Keratinocyte (primary cell): ENCODE data around the gene TOM1. TPM values are rescaled to one million over a fixed set of nuclear protein-coding genes. Genes with fewer than 3 reads are reported as not detected.

Source experiments
- DNase-seq: peaks from one replicate; pipeline ENCODE4 v3.0.0-alpha.2; 2011; ENCODE audit warnings: low read depth, missing footprints, low spot score
- FAIRE-seq: peaks from 2 replicates; lab custom pipeline; 2011; peaks lifted over from hg19 to GRCh38; lab: Jason Lieb, UNC
- H2AFZ ChIP-seq: 2 replicates; pipeline ENCODE4 v1.6.0; 2012; ENCODE audit warnings: low read length, control low read depth, inconsistent platforms; ENCODE audit not compliant: control insufficient read depth
- H3K27ac ChIP-seq: 2 replicates; pipeline ENCODE4 v1.5.1; 2011; ENCODE audit warnings: low read length; ENCODE audit not compliant: control insufficient read depth, insufficient read depth
- H3K27me3 ChIP-seq: 3 replicates; pipeline ENCODE4 v1.6.0; 2011; ENCODE audit warnings: low read length; ENCODE audit not compliant: control insufficient read depth, insufficient read depth; ENCODE audit errors: extremely low read depth
- H3K36me3 ChIP-seq, 2 experiments: 2 replicates in 1 of 2; 3 replicates in 1 of 2; pipeline ENCODE4 v1.5.1; 2011; ENCODE audit warnings: low read length in 2 of 2, mild to moderate bottlenecking in 1 of 2; ENCODE audit not compliant: control insufficient read depth in 2 of 2, insufficient read depth in 2 of 2; ENCODE audit errors: extremely low read depth in 1 of 2
- H3K4me1 ChIP-seq: 3 replicates; pipeline ENCODE4 v1.5.1; 2011; ENCODE audit warnings: low read length; ENCODE audit not compliant: control insufficient read depth, insufficient read depth; ENCODE audit errors: extremely low read depth
- H3K4me2 ChIP-seq: 3 replicates; pipeline ENCODE4 v1.6.0; 2011; ENCODE audit warnings: low read depth, low read length; ENCODE audit not compliant: control insufficient read depth, insufficient read depth; ENCODE audit errors: extremely low read depth
- H3K4me3 ChIP-seq, 3 experiments: fragments of 200-600 bp in 1 of 3; sonication (generic) in 1 of 3; 2 replicates in 2 of 3; 3 replicates in 1 of 3; pipeline ENCODE4 v1.5.1; 2011 to 2016; ENCODE audit warnings: low read length in 3 of 3, mild to moderate bottlenecking in 3 of 3, control low read depth in 2 of 3, inconsistent platforms in 1 of 3, low read depth in 1 of 3, mixed read lengths in 1 of 3, mixed run types in 1 of 3, moderate library complexity in 1 of 3; ENCODE audit not compliant: control insufficient read depth in 2 of 3, insufficient read depth in 2 of 3; ENCODE audit errors: extremely low read depth in 1 of 3
- H3K79me2 ChIP-seq: 2 replicates; pipeline ENCODE4 v1.6.0; 2012; ENCODE audit warnings: low read length; ENCODE audit not compliant: control insufficient read depth, insufficient read depth
- H3K9ac ChIP-seq: 3 replicates; pipeline ENCODE4 v1.6.0; 2011; ENCODE audit warnings: low read length; ENCODE audit not compliant: control insufficient read depth, insufficient read depth; ENCODE audit errors: extremely low read depth
- H3K9me1 ChIP-seq: 3 replicates; pipeline ENCODE4 v1.6.0; 2011; ENCODE audit warnings: low read length; ENCODE audit not compliant: control insufficient read depth, insufficient read depth; ENCODE audit errors: extremely low read depth
- H3K9me3 ChIP-seq: 2 replicates; pipeline ENCODE4 v1.5.1; 2012; ENCODE audit warnings: low read depth, low read length; ENCODE audit not compliant: control insufficient read depth
- H4K20me1 ChIP-seq: 3 replicates; pipeline ENCODE4 v1.6.0; 2011; ENCODE audit warnings: low read length; ENCODE audit not compliant: control insufficient read depth, insufficient read depth; ENCODE audit errors: extremely low read depth
- EZH2 ChIP-seq: IDR thresholded peaks from one replicate; pipeline ENCODE4 v1.6.1; 2012; ENCODE audit warnings: inconsistent platforms, mild to moderate bottlenecking, low read length, moderate library complexity
- dilution Hi-C: fragments of 300-500 bp; cut with MboI; formaldehyde crosslinking; loops from one replicate; pipeline ENCODE4 v1.7.0; 2020; ENCODE audit warnings: low sequenced_read_pairs; ENCODE audit not compliant: extremely low pct_ligation_motif_present
- polyA plus RNA-seq, 5 experiments: library from polyadenylated mRNA; depleted of rRNA in 3 of 5; stranded (reverse) in 3 of 5; stranded (forward) in 1 of 5; unstranded in 1 of 5; fragments of >200 nt; gene quantifications; 1 replicate in 1 of 5; 2 replicates in 3 of 5; 3 replicates in 1 of 5; pipeline versions ENCODE4 v1.2.1 to v1.2.3, GENCODE V29; 2011 to 2012; ENCODE audit warnings: missing spikeins in 2 of 5, low read depth in 1 of 5, low replicate concordance in 1 of 5
- TF ChIP-seq, protein P1 (sequence below), 3 experiments: IDR thresholded peaks in 1 of 3; conservative IDR thresholded peaks in 1 of 3; optimal IDR thresholded peaks in 1 of 3; 2 replicates in 2 of 3; 3 replicates in 1 of 3; pipeline versions ENCODE3 to v1.5.1; 2011; ENCODE audit warnings: low read length in 3 of 3, mild to moderate bottlenecking in 3 of 3, moderate library complexity in 2 of 3, control low read depth in 1 of 3, inconsistent platforms in 1 of 3; ENCODE audit not compliant: insufficient read depth in 2 of 3; ENCODE audit errors: extremely low read depth in 1 of 3

TOM1 gene
- polyA plus RNA-seq, 1 donor (not counting 4 experiments of a cell fraction or from before 2014, with no cell fraction given): 17.4 TPM

DNA sequence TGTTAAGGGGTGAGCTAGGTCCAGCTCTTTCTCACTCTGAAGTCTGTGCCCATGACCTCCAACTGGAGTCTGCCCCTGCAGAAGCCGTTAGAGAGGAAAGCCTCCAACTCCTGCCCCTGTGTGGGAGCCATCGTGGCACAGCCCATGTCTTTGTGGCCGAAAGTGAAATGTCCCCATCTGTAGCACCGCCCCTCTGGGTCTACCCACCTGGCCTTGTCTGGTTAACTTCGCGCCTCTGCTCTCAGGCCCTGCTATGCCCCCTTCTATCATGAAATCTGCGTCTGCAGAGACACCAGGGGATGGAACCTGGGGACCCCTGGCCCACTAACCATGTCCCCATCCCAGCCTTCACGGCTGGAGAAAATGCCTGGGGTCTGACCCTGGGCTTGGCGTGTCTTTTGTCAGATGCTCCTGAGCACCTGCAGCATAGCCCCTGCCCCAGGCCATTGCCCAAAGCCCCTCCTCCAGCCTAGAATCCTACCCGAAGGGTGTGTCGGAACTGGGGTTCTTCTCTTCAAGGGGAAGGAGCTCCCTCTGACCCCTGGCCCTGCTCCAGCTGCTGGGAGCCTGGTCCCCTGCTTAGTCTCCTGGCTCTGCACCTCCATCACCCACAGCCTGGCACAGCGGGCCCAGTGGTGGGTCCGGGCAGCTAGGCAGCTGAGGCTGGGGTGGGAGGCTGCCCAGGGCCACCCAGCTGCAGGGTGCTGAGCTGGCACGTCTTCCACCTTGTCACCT, 45.4 kb downstream of the TOM1 start:
- no peak for FAIRE-seq
- Histone ChIP-seq H3K4me1 (peaks cover 4% of the 10 kb centered on the region), H3K9ac (no peak overlapping the region), H3K4me2 (no peak overlapping the region), H3K9me3 (no peaks in the 10 kb centered on the region), H3K27me3 (no peaks in the 10 kb centered on the region), H4K20me1 (no peaks in the 10 kb centered on the region), H3K9me1 (no peaks in the 10 kb centered on the region), H3K27ac (no peak overlapping the region), H3K36me3 (peaks cover 0 to 5% of the 10 kb centered on the region in 2 experiments), H3K4me3 (no peak overlapping the region), H2AFZ (no peak overlapping the region), H3K79me2 (no peaks in the 10 kb centered on the region)
- DNase-seq: no peak
- dilution Hi-C loops: no loop called here
- TF ChIP-seq, protein P1, sequence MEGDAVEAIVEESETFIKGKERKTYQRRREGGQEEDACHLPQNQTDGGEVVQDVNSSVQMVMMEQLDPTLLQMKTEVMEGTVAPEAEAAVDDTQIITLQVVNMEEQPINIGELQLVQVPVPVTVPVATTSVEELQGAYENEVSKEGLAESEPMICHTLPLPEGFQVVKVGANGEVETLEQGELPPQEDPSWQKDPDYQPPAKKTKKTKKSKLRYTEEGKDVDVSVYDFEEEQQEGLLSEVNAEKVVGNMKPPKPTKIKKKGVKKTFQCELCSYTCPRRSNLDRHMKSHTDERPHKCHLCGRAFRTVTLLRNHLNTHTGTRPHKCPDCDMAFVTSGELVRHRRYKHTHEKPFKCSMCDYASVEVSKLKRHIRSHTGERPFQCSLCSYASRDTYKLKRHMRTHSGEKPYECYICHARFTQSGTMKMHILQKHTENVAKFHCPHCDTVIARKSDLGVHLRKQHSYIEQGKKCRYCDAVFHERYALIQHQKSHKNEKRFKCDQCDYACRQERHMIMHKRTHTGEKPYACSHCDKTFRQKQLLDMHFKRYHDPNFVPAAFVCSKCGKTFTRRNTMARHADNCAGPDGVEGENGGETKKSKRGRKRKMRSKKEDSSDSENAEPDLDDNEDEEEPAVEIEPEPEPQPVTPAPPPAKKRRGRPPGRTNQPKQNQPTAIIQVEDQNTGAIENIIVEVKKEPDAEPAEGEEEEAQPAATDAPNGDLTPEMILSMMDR (optimal IDR thresholded peaks at IDR 0.05 in 1 of 3, IDR thresholded peaks at IDR 0.05 in 1 of 3, conservative IDR thresholded peaks at IDR 0.05 in 1 of 3; ENCODE audit: extremely low read depth in 1 of 3, insufficient read depth in 2 of 3, low read length in 3 of 3): no peak

DNA sequence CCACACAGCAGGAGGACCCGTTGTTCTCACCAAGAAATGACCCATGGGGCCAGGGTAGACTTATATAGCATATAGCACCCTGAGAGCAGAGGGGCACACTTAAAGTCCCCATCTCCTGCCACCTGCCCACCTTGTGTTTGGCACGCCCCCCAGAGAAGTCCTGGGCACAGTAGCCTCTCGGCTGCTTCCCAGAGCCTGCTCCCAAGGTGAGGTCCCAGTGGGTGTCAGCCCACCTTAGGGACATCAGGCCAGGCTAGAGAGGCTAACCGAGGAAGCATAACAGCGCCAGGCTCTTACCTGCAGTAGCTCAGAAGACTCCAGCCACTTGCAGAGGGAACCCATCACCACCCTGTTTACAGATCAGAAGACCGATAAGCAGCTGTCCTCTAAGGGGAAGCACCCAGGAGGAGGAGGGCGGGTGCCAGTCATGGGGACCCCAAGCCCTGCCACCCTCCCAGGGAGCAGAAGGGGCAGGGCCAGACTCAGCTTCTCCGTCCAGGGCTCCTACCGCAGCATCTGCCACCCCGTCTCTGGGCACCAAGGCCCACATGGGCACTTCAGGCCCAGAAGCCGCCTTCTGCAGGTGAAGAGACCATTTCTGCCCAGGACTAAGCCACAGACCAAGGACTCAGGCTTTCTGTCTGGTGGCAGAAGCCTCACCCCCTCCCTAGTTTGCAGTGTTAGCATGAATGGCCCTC, 46.3 kb downstream of the TOM1 start:
- no peak overlapping the region for H3K4me3 ChIP-seq
- no peak for DNase-seq
- no peak overlapping the region for H3K27ac ChIP-seq
- H4K20me1 ChIP-seq: no peaks in the 10 kb centered on the region
- TF ChIP-seq, protein P1 (optimal IDR thresholded peaks at IDR 0.05 in 1 of 3, IDR thresholded peaks at IDR 0.05 in 1 of 3, conservative IDR thresholded peaks at IDR 0.05 in 1 of 3; ENCODE audit: extremely low read depth in 1 of 3, insufficient read depth in 2 of 3, low read length in 3 of 3): no peak
- no peak for TF ChIP-seq EZH2
- dilution Hi-C loops: no loop called here
- H2AFZ ChIP-seq: no peak overlapping the region
- H3K36me3 ChIP-seq: peaks cover 0 to 5% of the 10 kb centered on the region in 2 experiments
- no peak overlapping the region for H3K4me2 ChIP-seq
- no peaks in the 10 kb centered on the region for H3K9me1 ChIP-seq
- FAIRE-seq: no peak
- no peaks in the 10 kb centered on the region for H3K79me2 ChIP-seq
- H3K4me1 ChIP-seq: peaks cover 9% of the 10 kb centered on the region
- no peaks in the 10 kb centered on the region for H3K27me3 ChIP-seq
- H3K9ac ChIP-seq: no peak overlapping the region
- H3K9me3 ChIP-seq: no peaks in the 10 kb centered on the region
